HT1080 (cell line): ENCODE results near the gene PLEKHJ1. TPM values are rescaled to one million over a fixed set of nuclear protein-coding genes. Genes with fewer than 3 reads are reported as not detected.

ENCODE experiments used
- DNase-seq: peaks from one replicate; pipeline ENCODE4 v3.0.0-alpha.2; 2015; ENCODE audit warnings: low read depth
- total RNA-seq: library from RNA; depleted of rRNA; stranded (reverse); fragments of >200 nt; shearing (Covaris generic); gene quantifications from 2 replicates; pipeline ENCODE4 v1.2.3, GENCODE V29; 2014

PLEKHJ1 gene
- total RNA-seq, 1 experiment from 2014 or later: 146 TPM

GRCh38 chr19:2250766-2251105 lies 14.6 kb upstream of the PLEKHJ1 start:
- no peak for DNase-seq

GRCh38 chr19:2249880-2250765 lies 14.0 kb upstream of the PLEKHJ1 start:
- no peak for DNase-seq

GRCh38 chr19:2249010-2249866 lies 13.1 kb upstream of the PLEKHJ1 start, which contains the start of gene AMH:
Gene AMH (plus strand): TSS chr19:2249323. CDS start chr19:2249333, 10 bp downstream.
- no peak for DNase-seq

GRCh38 chr19:2248136-2249009 lies 12.2 kb upstream of the PLEKHJ1 start:
- DNase-seq: no peak

GRCh38 chr19:2247433-2248101 lies 11.4 kb upstream of the PLEKHJ1 start:
- no peak for DNase-seq

- DNase-seq: peak; percentile 43
These were observed 10.8 kb upstream of the PLEKHJ1 start for GRCh38 chr19:2246801-2247361.

- DNase-seq: no peak
These were observed 10.0 kb upstream of the PLEKHJ1 start for GRCh38 chr19:2246014-2246620.

GRCh38 chr19:2245273-2245672 lies 9.1 kb upstream of the PLEKHJ1 start:
- no peak for DNase-seq

- DNase-seq: no peak
These were observed 8.4 kb upstream of the PLEKHJ1 start for GRCh38 chr19:2244486-2244885.

GRCh38 chr19:2244125-2244411 lies 7.9 kb upstream of the PLEKHJ1 start:
- no peak for DNase-seq

GRCh38 chr19:2243274-2244124 lies 7.4 kb upstream of the PLEKHJ1 start:
- DNase-seq: no peak

GRCh38 chr19:2242816-2243215 lies 6.7 kb upstream of the PLEKHJ1 start:
- DNase-seq: no peak

- no peak for DNase-seq
These were observed 6.0 kb upstream of the PLEKHJ1 start for GRCh38 chr19:2242092-2242537.

GRCh38 chr19:2240881-2241760 lies 5.0 kb upstream of the PLEKHJ1 start:
- DNase-seq: no peak

- no peak for DNase-seq
These were observed 3.9 kb upstream of the PLEKHJ1 start for GRCh38 chr19:2239771-2240770.

- no peak for DNase-seq
These were observed 3.0 kb upstream of the PLEKHJ1 start for GRCh38 chr19:2239173-2239572.

GRCh38 chr19:2237869-2238153 lies 1.7 kb upstream of the PLEKHJ1 start:
- no peak for DNase-seq
